ENCODE measurements around the gene AHSA1.

- TF ChIP-seq CTCF (optimal IDR thresholded peaks at IDR 0.05 in 1 of 3, IDR thresholded peaks at IDR 0.05 in 1 of 3, conservative IDR thresholded peaks at IDR 0.05 in 1 of 3; ENCODE audit: extremely low read depth in 1 of 3, insufficient read depth in 2 of 3, low read length in 3 of 3) (no peak), EZH2 (IDR thresholded peaks at IDR 0.05; ENCODE audit: low read length) (no peak)
Measured at GRCh38 chr14:77516126-77516525, 58.2 kb downstream of the AHSA1 start.

All from keratinocyte (primary cell).